Epithelial cell of proximal tubule (primary cell): ENCODE measurements around the gene TGFBR3. TPM values are rescaled to one million over a fixed set of nuclear protein-coding genes. Genes with fewer than 3 reads are reported as not detected.
A peak's percentile ranks its signal among the peaks of the same experiment; 100 is the strongest.

Experiments
- DNase-seq: peaks from one replicate; pipeline ENCODE4 v3.0.0-alpha.2; 2011; ENCODE audit warnings: low read depth
- H3K4me3 ChIP-seq: 2 replicates; pipeline ENCODE4 v1.5.1; 2011; ENCODE audit warnings: low read depth, mild to moderate bottlenecking, low read length
- total RNA-seq: library from RNA; depleted of rRNA; stranded (reverse); fragments of >200 nt; gene quantifications from 2 replicates; pipeline ENCODE4 v1.2.3, GENCODE V29; 2015
- TF ChIP-seq, protein P1 (sequence below): conservative IDR thresholded peaks from 2 replicates; pipeline ENCODE4 v1.5.1; 2012; ENCODE audit warnings: low read depth, mild to moderate bottlenecking, low read length

TGFBR3 gene
- total RNA-seq, 1 donor from 2014 or later = 6.9 TPM

DNA sequence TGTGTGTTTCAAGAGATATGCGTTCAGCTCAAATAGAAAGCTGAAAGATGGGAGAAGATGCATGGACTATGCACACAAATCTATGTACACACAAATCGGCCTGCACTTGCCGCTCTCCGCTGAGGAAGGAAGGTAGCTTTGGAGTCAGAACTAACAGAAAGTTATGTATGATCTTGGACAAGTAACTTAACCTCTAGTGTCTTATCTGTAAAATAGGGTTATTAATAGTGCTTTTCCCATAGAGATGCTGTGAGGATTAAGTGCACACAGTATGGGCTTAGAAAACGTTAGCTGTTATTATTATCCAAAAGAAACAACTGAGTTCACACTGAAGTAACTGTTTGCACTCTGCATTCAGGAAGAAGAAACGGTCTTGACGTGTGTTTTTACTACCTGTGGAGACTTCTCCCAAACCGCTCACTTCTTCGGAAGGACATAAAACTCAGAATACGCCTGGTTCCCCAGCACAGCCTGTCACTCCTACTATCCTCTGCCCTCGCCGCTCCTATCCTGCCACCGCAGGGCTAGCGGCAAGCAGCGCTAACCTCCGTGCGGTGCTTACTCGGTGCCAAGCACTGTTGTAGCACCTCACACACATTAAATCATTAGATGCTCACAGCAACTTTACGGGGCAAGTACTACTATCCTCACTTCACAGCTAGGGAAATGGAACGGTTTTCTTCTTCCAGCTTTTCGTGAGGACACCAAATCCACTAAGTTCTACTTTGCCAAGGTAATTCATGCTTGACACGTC lies 1.3 kb downstream of the TGFBR3 start:
- TF ChIP-seq, protein P1, sequence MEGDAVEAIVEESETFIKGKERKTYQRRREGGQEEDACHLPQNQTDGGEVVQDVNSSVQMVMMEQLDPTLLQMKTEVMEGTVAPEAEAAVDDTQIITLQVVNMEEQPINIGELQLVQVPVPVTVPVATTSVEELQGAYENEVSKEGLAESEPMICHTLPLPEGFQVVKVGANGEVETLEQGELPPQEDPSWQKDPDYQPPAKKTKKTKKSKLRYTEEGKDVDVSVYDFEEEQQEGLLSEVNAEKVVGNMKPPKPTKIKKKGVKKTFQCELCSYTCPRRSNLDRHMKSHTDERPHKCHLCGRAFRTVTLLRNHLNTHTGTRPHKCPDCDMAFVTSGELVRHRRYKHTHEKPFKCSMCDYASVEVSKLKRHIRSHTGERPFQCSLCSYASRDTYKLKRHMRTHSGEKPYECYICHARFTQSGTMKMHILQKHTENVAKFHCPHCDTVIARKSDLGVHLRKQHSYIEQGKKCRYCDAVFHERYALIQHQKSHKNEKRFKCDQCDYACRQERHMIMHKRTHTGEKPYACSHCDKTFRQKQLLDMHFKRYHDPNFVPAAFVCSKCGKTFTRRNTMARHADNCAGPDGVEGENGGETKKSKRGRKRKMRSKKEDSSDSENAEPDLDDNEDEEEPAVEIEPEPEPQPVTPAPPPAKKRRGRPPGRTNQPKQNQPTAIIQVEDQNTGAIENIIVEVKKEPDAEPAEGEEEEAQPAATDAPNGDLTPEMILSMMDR = no peak
- no peak for DNase-seq
- H3K4me3 ChIP-seq = peak overlapping the region; percentile 81

DNA sequence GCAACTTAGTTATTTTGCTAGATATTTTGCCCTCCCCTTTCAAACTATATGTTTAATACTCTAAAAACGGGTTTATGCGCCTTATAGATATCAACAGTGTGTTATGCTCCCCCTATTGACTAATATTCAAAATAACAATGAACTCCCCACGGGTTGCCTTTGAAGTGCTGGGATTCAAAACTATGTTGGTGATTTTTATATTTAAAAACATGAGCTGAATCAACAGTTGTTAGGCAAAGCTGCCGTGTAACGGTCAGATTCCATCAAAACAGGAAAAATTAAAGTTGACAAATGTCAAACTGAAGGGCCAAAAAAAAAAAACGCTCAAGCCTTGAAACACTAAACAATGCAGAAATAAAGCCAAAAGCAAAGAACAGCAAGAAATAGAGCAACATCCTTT lies 2.5 kb downstream of the TGFBR3 start:
- DNase-seq = no peak
- TF ChIP-seq, protein P1 = peak; percentile 53
- H3K4me3 ChIP-seq = peak overlapping the region; percentile 2

DNA sequence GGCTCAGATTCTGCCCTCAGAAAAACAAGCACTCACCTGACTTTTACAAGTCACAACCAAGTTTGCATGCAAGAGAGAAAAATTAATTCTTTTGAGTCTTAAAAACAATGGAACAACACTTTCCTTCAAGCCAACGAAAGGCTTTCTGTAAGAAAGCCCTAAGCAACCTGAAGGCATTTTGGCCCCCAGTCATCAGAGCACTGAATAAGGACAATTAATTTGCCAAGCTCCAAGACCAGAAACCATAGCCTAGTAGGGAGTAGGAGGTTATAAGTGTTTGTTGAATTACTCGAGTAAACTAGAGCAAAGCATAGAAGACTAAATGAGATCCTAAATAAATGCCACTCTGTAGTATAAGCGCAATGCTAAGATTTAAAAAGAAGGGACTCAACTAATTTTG lies 4.7 kb downstream of the TGFBR3 start:
- no peak overlapping the region for H3K4me3 ChIP-seq
- TF ChIP-seq, protein P1 = no peak
- DNase-seq = no peak

DNA sequence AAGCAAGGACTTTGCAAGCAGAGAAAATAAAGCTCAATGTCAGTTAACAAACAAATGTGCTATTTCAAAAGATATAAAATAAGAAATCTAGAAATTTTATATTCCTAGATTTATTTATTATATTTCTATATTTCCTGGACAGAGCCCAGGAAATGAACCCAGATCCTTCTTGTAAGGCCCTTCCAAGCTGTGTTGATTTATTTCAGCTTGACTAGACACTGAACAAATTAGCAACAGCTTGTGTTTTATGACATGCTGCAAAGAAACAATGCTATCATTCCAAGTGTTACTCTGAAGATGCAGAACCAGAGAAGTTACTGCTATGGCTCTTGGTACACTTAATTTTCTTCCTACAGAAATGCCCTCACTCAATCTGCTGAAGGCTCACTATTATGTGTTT lies 6.2 kb downstream of the TGFBR3 start:
- no peak for DNase-seq
- no peak overlapping the region for H3K4me3 ChIP-seq
- TF ChIP-seq, protein P1 = no peak

DNA sequence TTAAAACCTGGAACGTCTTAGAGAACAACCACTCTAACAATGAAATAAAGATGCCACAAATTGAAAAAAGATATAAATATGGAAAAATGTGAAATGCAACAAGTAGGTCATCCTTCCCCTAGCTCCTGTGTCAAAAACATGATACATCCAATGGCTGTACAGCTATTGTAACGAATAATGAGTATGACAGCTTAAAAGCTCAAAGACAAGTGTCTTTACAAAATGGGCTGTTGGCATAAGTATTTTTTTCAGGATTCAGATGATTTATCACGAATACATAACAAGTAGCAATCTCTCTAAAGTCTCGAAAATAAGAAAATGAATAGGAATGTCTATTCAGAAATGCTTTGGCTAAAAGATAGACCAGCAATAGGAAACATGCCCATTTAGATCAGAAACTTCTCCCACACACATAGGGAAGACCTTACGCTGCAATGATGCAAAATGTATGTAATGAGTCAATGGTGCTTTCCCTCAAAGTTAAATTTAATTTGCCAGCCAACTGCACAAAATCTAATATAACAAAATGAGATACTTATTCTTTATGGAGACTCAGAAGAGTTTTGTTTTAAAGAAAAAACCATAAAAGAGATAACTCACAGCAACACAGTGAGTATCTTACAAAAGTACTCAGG lies 8.3 kb downstream of the TGFBR3 start:
- DNase-seq = no peak
- TF ChIP-seq, protein P1 = no peak
- no peak overlapping the region for H3K4me3 ChIP-seq

DNA sequence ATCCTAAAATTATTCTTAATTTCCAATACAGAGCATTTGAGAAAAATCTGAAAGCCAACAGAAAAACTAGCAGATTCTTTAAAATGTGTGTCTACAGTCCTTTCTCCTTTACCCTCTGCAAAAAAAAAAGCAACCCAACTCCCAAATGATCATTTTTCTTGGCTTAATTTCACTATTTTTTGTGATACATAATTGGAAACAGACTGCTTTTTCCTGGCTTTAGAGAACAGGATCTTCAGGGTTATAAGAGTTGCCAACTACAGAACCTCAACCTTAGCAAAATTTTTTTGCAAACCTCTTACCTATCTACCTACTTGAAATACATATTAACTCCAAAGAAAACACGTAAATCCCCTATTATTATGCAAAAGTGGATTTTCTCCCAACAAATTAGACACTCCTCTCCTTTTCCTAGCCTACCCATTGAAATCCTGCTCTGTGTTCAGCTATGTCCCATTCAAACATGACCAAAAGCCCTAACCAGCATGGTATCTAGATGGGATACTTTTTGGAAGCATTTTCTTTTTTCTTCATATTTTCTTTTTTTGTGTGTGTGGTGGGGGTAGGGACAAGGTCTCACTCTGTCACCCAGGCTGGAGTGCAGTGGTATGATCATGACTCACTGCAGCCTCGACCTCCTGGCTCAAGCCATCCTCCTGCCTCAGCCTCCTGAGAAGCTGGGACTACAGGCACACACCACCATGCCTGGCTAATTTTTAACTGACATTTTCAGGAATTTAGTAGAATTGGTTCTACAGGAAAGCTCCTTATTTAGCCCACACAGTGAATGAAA lies 9.0 kb downstream of the TGFBR3 start:
- TF ChIP-seq, protein P1 = no peak
- no peak for DNase-seq
- no peak overlapping the region for H3K4me3 ChIP-seq
